ENCODE results near the gene SLC34A1. TPM values are rescaled to one million over a fixed set of nuclear protein-coding genes. Genes with fewer than 3 reads are reported as not detected.
A peak's percentile ranks its signal among the peaks of the same experiment; 100 is the strongest.

Gene SLC34A1
- total and polyA plus RNA-seq, 4 donors: not detected

DNA sequence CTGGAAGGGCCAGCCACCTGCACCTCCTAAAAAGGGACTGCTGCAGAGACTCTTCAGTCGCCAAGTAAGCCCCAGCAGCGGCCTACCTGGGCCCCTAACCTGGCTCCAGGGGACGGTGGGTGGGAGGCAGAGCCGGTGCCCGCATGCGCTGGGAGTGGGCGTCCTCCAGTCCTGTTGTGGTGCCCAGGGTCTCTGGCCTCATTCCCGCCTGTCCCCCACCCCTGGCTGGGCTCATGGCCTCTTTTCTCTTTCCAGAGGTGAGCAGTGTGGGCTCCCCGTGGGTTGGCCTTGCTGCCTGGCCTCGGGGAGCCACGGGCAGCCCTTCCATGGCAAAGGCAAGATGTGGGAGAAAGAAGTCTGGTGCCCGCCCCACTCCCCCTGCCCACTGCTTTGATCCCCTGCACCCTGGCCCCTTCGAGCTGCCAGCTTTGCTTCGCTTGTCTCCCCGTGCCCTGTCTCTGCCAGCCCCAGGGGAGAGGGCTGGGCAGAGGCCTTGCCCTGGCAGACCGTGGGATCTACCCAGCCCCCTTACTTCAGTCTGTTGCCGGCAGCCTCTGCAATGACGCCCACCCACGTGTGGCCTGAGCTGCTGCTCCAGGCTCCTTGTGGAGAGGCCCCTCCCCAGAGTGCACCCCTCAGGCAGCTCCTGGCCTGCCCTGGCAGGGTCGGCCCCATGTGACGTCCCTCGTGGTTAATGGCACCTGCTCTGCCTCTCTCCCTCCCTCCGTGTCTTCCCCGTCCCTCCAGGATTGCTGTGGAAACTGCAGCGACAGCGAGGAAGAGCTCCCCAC is 57.0 kb downstream of the SLC34A1 start:
- no peaks in the 10 kb centered on the region for H3K4me1 ChIP-seq (ENCODE audit: control insufficient read depth in 1 of 2, insufficient read depth in 2 of 2, low read length in 2 of 2)
- no peak overlapping the region for H3K4me3 ChIP-seq (ENCODE audit: low read length in 2 of 2)
- H3K36me3 ChIP-seq (ENCODE audit: control insufficient read depth in 1 of 2, insufficient read depth in 2 of 2, low read length in 1 of 2): no peaks in the 10 kb centered on the region
- peak in 1 of 2 donors; percentile 69 for DNase-seq
- intact Hi-C loops (cut with DNase I): no loop called here
- 82 to 88% methylated on average over 26 of the region's 26 CpGs for WGBS, 2 donors
- no peak overlapping the region for H3K27ac ChIP-seq (ENCODE audit: low read depth in 1 of 2, low read length in 2 of 2)
- H3K9me3 ChIP-seq (ENCODE audit: control insufficient read depth, low read length): no peaks in the 10 kb centered on the region
- no peak for ATAC-seq (ENCODE audit: low FRiP score)
- no peaks in the 10 kb centered on the region for H3K27me3 ChIP-seq (ENCODE audit: control insufficient read depth in 1 of 2, insufficient read depth in 2 of 2, low read length in 1 of 2)

DNA sequence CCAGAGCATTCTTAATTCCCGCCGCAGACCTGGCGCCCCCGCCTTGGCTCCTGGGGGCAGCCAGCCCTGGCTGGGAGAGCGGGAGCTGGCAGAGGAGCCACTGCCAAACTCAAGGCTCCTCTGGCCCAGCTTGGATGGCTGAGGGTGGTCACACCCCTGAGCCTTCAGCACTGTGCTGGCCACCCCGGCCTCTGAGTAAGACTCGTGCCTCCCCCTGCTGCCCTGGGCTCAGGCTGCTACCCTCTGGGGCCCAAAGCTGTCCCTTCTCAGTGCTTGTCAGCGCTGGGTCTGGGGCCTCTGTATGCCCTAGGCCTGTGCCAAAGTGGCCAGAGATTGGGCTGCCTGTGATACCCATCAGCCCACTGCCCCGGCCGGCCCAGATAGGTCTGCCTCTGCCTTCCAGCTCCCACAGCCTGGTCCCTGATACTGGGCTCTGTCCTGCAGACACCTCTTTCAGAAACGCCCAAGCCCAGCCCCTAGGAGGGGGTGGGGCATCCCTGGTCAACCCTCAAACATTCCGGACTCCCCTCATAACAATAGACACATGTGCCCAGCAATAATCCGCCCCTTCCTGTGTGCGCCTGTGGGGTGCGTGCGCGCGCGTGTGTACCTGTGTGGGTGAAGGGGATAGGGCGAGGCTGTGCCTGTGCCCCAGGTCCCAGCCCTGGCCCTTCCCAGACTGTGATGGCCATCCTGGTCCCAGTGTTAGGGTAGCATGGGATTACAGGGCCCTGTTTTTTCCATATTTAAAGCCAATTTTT is 58.0 kb downstream of the SLC34A1 start:
- WGBS, 2 donors: 90 to 92% methylated on average over 19 to 20 of the region's 20 CpGs
- no peaks in the 10 kb centered on the region for H3K27me3 ChIP-seq (ENCODE audit: control insufficient read depth in 1 of 2, insufficient read depth in 2 of 2, low read length in 1 of 2)
- DNase-seq: peak; percentile 42 to 71
- H3K9me3 ChIP-seq (ENCODE audit: control insufficient read depth, low read length): no peaks in the 10 kb centered on the region
- no peak for ATAC-seq (ENCODE audit: low FRiP score)
- no peaks in the 10 kb centered on the region for H3K36me3 ChIP-seq (ENCODE audit: control insufficient read depth in 1 of 2, insufficient read depth in 2 of 2, low read length in 1 of 2)
- H3K27ac ChIP-seq (ENCODE audit: low read depth in 1 of 2, low read length in 2 of 2): no peak overlapping the region
- H3K4me1 ChIP-seq (ENCODE audit: control insufficient read depth in 1 of 2, insufficient read depth in 2 of 2, low read length in 2 of 2): no peaks in the 10 kb centered on the region
- intact Hi-C loops (cut with DNase I): no loop called here
- H3K4me3 ChIP-seq (ENCODE audit: low read length in 2 of 2): no peak overlapping the region

DNA sequence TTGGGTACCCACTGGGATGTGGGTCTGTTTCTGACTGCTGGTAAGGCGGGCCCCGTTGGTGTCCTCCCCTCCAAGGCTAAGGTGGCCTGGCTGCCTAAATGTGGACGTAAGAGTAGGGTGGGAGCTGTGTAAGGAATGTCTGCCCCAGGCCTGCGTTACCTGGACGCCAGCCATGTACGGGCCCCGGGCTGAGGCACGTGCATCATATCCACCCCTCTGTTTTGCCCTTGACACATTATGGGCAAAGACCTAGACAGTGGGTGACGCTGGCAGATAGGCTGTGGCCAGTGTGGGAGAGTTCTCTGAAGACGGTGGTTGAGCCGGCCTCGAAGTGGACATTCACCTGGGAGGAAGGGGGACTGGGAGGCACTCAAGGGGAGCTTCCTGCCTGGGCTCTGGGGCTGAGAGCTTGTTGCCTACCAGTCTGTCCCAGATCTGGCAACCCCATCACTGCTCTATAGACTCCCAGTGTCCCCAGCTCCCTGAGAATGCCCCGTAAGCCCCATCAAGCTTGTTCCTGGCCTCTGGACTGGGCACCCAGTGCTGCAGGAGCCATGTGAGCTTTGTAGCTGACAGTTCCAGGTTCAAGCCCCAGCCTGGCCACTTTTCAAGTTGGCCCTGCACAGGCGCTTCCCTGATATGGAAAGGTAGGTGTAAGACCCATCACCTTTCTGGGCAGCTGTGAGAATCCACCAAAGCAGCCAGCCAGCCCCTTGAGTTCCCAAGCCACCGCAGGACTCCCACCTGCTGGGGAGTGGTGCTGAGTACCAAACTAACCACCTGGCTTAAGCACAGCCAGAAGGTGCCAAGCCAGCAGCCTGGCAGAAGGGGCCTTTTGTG is 59.1 kb downstream of the SLC34A1 start:
- Histone ChIP-seq H3K27ac (ENCODE audit: low read depth in 1 of 2, low read length in 2 of 2) (no peak overlapping the region), H3K36me3 (ENCODE audit: control insufficient read depth in 1 of 2, insufficient read depth in 2 of 2, low read length in 1 of 2) (no peaks in the 10 kb centered on the region), H3K27me3 (ENCODE audit: control insufficient read depth in 1 of 2, insufficient read depth in 2 of 2, low read length in 1 of 2) (no peaks in the 10 kb centered on the region), H3K4me3 (ENCODE audit: low read length in 2 of 2) (no peak overlapping the region), H3K4me1 (ENCODE audit: control insufficient read depth in 1 of 2, insufficient read depth in 2 of 2, low read length in 2 of 2) (no peaks in the 10 kb centered on the region), H3K9me3 (ENCODE audit: control insufficient read depth, low read length) (no peaks in the 10 kb centered on the region)
- intact Hi-C loops (cut with DNase I): no loop called here
- WGBS, 2 donors: 77 to 83% methylated on average over 15 of the region's 15 CpGs
- DNase-seq (peak in 1 of 2 donors; percentile 42), ATAC-seq (ENCODE audit: low FRiP score) (no peak)

DNA sequence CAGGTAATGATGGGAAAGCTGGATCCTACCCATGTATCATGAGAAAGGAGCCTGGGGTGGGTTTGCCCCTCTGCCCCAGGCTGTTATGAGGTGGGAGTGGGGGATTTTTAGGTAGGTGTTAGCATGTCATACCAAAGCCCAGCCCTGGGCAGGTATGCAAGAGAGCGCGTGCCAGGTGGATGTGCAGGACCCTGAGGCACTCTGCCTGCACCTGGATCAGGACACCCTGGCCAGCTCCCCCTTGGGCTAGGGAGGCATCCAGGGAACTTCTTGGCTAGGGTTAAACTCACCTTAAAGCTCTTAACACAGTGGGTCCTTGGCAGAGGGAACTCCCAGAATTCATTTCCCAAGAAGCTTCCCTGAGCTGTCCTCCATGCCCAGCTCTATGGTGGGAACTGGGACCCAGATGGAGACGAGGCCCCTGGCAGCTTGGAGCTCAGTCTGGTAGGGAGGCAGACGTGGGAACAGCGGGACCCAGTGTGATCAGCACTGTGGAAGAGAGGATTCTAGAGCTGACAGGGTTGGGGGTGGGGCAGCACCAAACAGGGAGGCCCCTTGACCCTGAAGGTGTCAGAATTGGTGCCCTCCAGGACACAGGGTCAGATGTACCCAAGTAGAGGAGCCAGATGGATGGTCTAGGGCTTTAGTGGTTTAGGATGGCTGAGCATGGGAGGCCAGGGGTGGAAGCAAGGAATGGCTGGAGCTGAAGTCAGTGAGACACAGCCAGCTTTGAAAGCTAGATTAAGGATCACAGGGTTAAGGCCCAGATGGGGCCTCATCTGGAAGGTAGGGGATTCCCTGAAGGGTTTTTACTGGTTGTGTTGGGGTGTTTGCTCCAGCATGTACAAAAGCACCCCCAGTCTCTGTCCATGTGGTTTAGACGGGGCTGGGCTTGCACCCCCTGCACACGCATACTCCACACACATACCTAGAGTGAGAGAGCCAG is 60.1 kb downstream of the SLC34A1 start:
- Histone ChIP-seq H3K9me3 (ENCODE audit: control insufficient read depth, low read length) (no peaks in the 10 kb centered on the region), H3K4me3 (ENCODE audit: low read length in 2 of 2) (no peak overlapping the region), H3K36me3 (ENCODE audit: control insufficient read depth in 1 of 2, insufficient read depth in 2 of 2, low read length in 1 of 2) (no peaks in the 10 kb centered on the region), H3K27ac (ENCODE audit: low read depth in 1 of 2, low read length in 2 of 2) (no peak overlapping the region), H3K4me1 (ENCODE audit: control insufficient read depth in 1 of 2, insufficient read depth in 2 of 2, low read length in 2 of 2) (no peaks in the 10 kb centered on the region), H3K27me3 (ENCODE audit: control insufficient read depth in 1 of 2, insufficient read depth in 2 of 2, low read length in 1 of 2) (no peaks in the 10 kb centered on the region)
- 67 to 71% methylated on average over 7 of the region's 7 CpGs for WGBS, 2 donors
- DNase-seq (peak; percentile 44 to 70), ATAC-seq (ENCODE audit: low FRiP score) (no peak)
- intact Hi-C loops (cut with DNase I): no loop called here

DNA sequence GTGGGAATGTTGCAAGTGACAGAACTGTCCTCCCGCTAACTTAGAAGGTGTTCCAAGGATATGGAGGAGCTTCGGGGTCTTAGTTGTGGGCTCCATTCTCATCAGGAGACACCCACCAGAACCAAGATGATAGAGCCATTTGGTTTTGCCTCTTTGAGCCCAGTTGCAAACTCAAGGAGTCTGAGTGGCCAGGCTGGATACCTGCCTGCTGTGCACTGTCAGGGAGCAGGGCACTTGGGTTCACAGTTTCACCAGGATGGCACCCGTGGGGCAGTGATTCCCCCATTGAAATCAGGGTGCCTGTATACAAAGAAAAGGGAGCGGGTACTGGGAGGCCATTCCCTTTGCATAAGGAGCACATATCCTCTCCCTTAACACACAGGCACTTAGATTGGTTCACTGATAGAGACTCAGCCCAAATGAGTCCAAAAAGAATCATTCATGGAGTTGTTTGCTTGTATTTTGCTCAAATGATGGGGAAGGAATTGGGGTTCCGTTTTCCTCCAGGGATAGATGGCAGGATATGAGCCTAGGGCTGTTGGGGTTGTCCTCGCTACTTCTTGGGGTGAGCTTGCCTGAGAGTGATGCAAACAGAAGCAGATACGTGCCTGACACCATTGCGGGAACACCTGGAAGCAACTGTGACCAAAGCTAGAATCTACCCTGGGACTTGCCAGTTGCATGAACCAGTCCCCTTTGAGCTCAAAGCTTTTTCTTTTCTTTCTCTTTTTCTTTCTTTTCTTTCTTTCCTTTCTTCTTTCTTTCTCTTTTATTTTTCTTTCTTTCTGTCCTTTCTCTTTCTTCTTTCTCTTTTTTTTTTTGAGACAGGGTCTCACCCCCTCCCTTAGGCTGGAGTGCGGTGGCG is 61.0 kb downstream of the SLC34A1 start:
- H3K9me3 ChIP-seq (ENCODE audit: control insufficient read depth, low read length): no peaks in the 10 kb centered on the region
- no peak overlapping the region for H3K4me3 ChIP-seq (ENCODE audit: low read length in 2 of 2)
- no peak overlapping the region for H3K27ac ChIP-seq (ENCODE audit: low read depth in 1 of 2, low read length in 2 of 2)
- 55 to 57% methylated on average over 10 of the region's 10 CpGs for WGBS, 2 donors
- intact Hi-C loops (cut with DNase I): no loop called here
- no peaks in the 10 kb centered on the region for H3K4me1 ChIP-seq (ENCODE audit: control insufficient read depth in 1 of 2, insufficient read depth in 2 of 2, low read length in 2 of 2)
- DNase-seq (no peak), ATAC-seq (ENCODE audit: low FRiP score) (no peak)
- H3K27me3 ChIP-seq (ENCODE audit: control insufficient read depth in 1 of 2, insufficient read depth in 2 of 2, low read length in 1 of 2): no peaks in the 10 kb centered on the region
- no peaks in the 10 kb centered on the region for H3K36me3 ChIP-seq (ENCODE audit: control insufficient read depth in 1 of 2, insufficient read depth in 2 of 2, low read length in 1 of 2)

DNA sequence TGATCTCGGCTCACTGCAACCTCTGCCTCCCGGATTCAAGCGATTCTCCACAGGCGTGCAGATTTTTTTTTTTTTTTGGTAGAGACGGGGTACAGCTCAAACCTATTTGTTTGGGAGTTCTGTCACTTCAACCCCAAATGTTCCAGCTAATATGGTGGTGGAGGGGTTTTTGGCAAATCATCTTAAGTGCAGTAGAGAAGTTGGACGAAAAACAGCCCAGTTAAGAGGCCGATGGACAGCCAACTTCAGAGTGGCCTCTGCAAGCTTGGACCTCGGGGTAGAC is 61.6 kb downstream of the SLC34A1 start:
- Histone ChIP-seq H3K27ac (ENCODE audit: low read depth in 1 of 2, low read length in 2 of 2) (no peak overlapping the region), H3K27me3 (ENCODE audit: control insufficient read depth in 1 of 2, insufficient read depth in 2 of 2, low read length in 1 of 2) (no peaks in the 10 kb centered on the region), H3K4me1 (ENCODE audit: control insufficient read depth in 1 of 2, insufficient read depth in 2 of 2, low read length in 2 of 2) (no peaks in the 10 kb centered on the region), H3K4me3 (ENCODE audit: low read length in 2 of 2) (no peak overlapping the region), H3K36me3 (ENCODE audit: control insufficient read depth in 1 of 2, insufficient read depth in 2 of 2, low read length in 1 of 2) (no peaks in the 10 kb centered on the region), H3K9me3 (ENCODE audit: control insufficient read depth, low read length) (no peaks in the 10 kb centered on the region)
- WGBS, 2 donors: 3 to 4% methylated on average over 8 of the region's 8 CpGs
- DNase-seq: no peak
- ATAC-seq (ENCODE audit: low FRiP score): no peak
- intact Hi-C loops (cut with DNase I): no loop called here

DNA sequence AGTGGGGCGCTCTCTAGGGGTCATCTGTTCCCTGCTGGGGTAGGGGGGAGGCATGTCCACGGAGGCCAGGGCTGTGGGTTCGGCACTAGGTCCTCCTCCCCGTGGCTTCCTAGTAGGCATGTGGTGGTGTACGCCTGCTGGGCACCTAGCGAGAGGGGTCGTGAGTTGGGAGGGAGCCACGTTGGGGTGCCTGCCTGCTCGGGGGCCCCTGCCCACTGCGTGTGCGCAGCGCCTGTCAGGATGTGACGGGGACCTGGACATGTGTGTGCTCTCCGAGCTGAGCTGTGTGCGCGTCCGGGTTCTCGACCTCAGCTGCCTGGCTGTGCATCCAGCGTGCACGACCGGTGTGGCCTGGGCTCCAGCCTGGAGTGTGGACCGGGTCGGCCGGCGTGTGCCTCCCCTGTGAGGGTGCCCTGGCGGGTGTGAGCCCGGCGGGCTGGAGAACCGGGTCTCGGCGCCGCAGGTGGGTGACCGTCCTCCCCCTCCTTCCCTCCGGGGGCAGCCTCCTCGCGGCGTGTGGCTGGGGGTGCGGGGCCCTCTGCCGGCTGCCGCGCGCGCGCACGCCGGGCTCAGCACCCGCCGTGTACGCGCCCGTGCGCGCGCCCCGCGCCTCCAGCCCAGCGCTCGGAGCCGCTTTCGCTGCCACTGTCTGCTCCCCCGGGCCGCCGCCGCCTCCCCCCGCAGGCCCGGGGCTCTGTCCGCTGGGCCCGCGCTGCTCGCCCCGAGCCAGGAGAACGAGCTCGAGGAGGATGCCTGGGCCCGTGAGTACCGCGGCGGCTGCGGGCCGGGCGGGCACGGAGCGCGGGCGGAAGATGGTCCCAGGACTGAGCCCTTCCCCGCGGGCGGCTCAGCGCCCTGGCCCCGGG is 62.2 kb downstream of the SLC34A1 start, which contains the start of gene PRR7:
Gene PRR7, plus strand, starts transcription at position 615 of the 866 bp plus-strand sequence. CDS start 8,254 bp downstream, outside the sequence.
- no peak within 1 kb of the TSS for H3K27ac ChIP-seq (ENCODE audit: low read depth in 1 of 2, low read length in 2 of 2)
- 1% methylated on average over 56 to 89 of the region's 89 CpGs for WGBS, 2 donors
- ATAC-seq (ENCODE audit: low FRiP score): peak; percentile 61
- H3K27me3 ChIP-seq (ENCODE audit: control insufficient read depth in 1 of 2, insufficient read depth in 2 of 2, low read length in 1 of 2): no peaks in the 10 kb centered on the region
- DNase-seq: peak; percentile 74 to 89
- H3K4me1 ChIP-seq (ENCODE audit: control insufficient read depth in 1 of 2, insufficient read depth in 2 of 2, low read length in 2 of 2): no peaks in the 10 kb centered on the region
- intact Hi-C loops (cut with DNase I): no loop called here
- H3K36me3 ChIP-seq (ENCODE audit: control insufficient read depth in 1 of 2, insufficient read depth in 2 of 2, low read length in 1 of 2): no peaks in the 10 kb centered on the region
- H3K4me3 ChIP-seq (ENCODE audit: low read length in 2 of 2): peak within 1 kb of the TSS; percentile 29 to 41
- H3K9me3 ChIP-seq (ENCODE audit: control insufficient read depth, low read length): no peaks in the 10 kb centered on the region
